Activated naive CD4-positive, alpha-beta T cell (primary cell): ENCODE data around the gene CCDC80.
"Not testable (repeated sequence)": the region's sequence is repeated elsewhere in the genome, so short reads cannot be mapped to it uniquely, and the experiment has no call there.

Experiments used
- DNase-seq, 4 experiments: peaks; one replicate each; lab custom pipeline; 2025; lab: John Stamatoyannopoulos, UW

Gene CCDC80

GRCh38 chr3:112640930-112641801 lies at the start of gene CCDC80:
Gene CCDC80, minus strand, starts transcription at chr3:112641143. Its CDS starts 1,238 bp downstream, at chr3:112639905.
- no peak for DNase-seq

- DNase-seq = no peak
These were observed 49.0 kb upstream of the CCDC80 start for GRCh38 chr3:112689989-112690388.

GRCh38 chr3:112689385-112689784 lies 48.4 kb upstream of the CCDC80 start:
- DNase-seq = no peak

- no peak for DNase-seq
These were observed 47.9 kb upstream of the CCDC80 start for GRCh38 chr3:112688819-112689218.

- no peak for DNase-seq
These were observed 47.3 kb upstream of the CCDC80 start for GRCh38 chr3:112688085-112688769.

- no peak for DNase-seq
These were observed 46.7 kb upstream of the CCDC80 start for GRCh38 chr3:112687616-112688015.

- DNase-seq = no peak
These were observed 46.3 kb upstream of the CCDC80 start for GRCh38 chr3:112687211-112687610.

GRCh38 chr3:112685956-112686799 lies 45.2 kb upstream of the CCDC80 start:
- no peak for DNase-seq

- DNase-seq = no peak
These were observed 44.5 kb upstream of the CCDC80 start for GRCh38 chr3:112685420-112685819.

- DNase-seq = no peak
These were observed 41.4 kb upstream of the CCDC80 start for GRCh38 chr3:112682361-112682760.

- DNase-seq = no peak
These were observed 40.9 kb upstream of the CCDC80 start for GRCh38 chr3:112681822-112682325.

- DNase-seq = peak; percentile 25 to 52 (median 41)
These were observed 35.8 kb upstream of the CCDC80 start for GRCh38 chr3:112676659-112677234.

GRCh38 chr3:112675943-112676535 lies 35.1 kb upstream of the CCDC80 start:
- DNase-seq = no peak

GRCh38 chr3:112675349-112675748 lies 34.4 kb upstream of the CCDC80 start:
- no peak for DNase-seq

- DNase-seq = no peak
These were observed 32.0 kb upstream of the CCDC80 start for GRCh38 chr3:112672716-112673541.

- DNase-seq = no peak
These were observed 31.2 kb upstream of the CCDC80 start for GRCh38 chr3:112671930-112672715.

GRCh38 chr3:112670824-112671223 lies 29.9 kb upstream of the CCDC80 start:
- DNase-seq = no peak

- no peak for DNase-seq
These were observed 26.7 kb upstream of the CCDC80 start for GRCh38 chr3:112667599-112667998.

- not testable (repeated sequence) for DNase-seq
These were observed 24.1 kb upstream of the CCDC80 start for GRCh38 chr3:112665009-112665408.

GRCh38 chr3:112656043-112656442 lies 15.1 kb upstream of the CCDC80 start:
- DNase-seq = no peak
